Measurements from ENCODE around the gene GYPC. TPM values are rescaled to one million over a fixed set of nuclear protein-coding genes. Genes with fewer than 3 reads are reported as not detected.

Gene GYPC
- total RNA-seq, 1 donor from 2014 or later = 121 TPM

Other genes starting within 250 kb of the GYPC start
- not detected for gene TEX51, start 242.7 kb downstream of the GYPC start, total RNA-seq